ENCODE measurements around the gene VSNL1. TPM values are rescaled to one million over a fixed set of nuclear protein-coding genes. Genes with fewer than 3 reads are reported as not detected.

The VSNL1 gene
- total RNA-seq, 4 donors from 2014 or later = not detected

DNA sequence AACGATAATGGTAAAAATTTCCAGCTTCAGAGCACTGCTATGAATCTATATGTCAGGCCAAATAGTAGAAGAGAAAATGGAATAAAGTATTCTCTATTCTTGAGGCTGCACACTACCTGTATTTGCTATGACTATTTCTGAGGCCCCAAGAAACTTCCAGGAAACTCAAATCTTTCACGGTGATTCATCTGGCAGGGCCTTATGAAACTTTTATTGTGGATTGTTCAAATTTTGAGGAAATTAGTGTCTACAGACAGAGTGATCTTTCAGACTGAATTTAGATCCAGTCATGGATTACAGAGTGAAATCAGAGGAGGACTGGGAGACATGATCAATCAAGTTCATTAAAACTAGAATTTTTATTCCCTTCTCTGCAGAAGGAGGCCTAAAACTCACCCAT is 4.1 kb upstream of the VSNL1 start:
- TF ChIP-seq, protein P1, sequence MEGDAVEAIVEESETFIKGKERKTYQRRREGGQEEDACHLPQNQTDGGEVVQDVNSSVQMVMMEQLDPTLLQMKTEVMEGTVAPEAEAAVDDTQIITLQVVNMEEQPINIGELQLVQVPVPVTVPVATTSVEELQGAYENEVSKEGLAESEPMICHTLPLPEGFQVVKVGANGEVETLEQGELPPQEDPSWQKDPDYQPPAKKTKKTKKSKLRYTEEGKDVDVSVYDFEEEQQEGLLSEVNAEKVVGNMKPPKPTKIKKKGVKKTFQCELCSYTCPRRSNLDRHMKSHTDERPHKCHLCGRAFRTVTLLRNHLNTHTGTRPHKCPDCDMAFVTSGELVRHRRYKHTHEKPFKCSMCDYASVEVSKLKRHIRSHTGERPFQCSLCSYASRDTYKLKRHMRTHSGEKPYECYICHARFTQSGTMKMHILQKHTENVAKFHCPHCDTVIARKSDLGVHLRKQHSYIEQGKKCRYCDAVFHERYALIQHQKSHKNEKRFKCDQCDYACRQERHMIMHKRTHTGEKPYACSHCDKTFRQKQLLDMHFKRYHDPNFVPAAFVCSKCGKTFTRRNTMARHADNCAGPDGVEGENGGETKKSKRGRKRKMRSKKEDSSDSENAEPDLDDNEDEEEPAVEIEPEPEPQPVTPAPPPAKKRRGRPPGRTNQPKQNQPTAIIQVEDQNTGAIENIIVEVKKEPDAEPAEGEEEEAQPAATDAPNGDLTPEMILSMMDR (IDR thresholded peaks at IDR 0.05; ENCODE audit: low read depth) = no peak

DNA sequence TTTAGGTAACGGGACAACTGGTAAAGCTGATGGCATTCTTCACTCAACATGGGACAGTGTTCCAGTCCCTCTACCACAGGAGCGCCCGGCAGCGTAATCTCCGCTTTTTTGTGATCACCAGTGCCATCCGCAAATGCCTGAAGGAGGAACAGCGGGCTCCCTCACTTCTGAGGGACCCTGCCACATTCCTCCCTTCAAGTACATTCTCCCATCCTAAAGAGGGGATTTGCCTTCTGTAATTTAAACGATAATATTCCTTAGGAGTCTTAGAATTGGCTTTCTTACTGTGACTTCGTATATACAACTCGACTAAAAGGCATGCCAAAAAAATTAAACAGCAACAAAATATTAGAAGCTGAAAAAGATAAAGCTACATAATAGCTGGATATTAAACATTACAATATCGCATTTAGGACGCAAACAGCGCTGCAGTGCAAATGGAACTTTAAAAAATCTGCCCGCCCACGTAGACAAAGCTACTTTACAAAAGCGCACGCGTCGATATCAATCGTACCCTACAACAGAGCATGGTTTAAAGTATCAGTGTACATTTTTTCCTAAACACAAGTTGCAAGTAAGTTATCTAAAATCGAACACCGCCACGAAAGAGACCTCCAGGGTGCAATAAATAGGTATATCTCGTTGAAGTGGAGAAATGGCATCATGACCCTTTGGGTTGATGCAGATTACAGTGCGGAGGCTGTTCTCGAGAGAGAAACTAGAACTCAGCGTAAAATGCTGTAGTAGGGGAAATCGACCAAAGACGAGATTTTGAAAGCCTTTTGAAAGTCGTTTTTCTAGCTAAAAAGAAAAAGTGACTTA is 2.3 kb upstream of the VSNL1 start:
- TF ChIP-seq, protein P1 (IDR thresholded peaks at IDR 0.05; ENCODE audit: low read depth) = no peak

DNA sequence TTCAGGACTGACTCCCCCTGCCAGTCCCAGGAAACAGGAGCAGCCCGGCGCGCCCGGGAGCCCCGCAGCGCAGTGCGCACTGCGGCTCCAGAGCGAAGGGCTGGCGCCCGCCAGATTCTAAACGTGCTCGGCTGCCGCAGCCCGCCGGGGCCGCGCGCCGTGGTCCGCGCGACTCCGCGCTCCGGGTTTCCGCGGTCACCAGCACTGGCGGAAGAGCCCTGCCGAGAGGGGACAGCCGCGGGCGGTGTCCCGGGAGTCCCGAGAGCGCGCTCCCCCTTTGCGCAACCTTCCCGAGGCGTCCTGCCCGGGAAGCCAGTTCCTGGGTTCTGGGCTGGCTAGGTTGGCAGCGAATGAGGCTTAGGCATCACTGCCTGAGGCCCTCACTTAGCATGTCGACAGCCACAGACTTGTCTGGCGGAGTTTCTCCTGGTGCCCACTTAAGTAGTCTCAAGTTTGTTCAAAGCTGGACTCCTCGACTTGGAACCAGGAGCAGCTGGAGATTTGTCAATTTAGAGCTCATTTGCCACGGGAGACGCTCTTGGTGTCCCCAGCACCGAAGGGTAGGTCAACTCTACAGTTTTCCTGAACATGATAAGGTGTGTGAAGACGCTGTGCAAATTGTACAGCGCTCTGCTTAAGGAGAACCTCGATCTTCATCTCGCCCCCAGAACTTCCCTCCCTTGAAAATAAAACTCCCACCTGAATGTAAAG is 1.5 kb upstream of the VSNL1 start:
- TF ChIP-seq, protein P1 (IDR thresholded peaks at IDR 0.05; ENCODE audit: low read depth) = no peak

DNA sequence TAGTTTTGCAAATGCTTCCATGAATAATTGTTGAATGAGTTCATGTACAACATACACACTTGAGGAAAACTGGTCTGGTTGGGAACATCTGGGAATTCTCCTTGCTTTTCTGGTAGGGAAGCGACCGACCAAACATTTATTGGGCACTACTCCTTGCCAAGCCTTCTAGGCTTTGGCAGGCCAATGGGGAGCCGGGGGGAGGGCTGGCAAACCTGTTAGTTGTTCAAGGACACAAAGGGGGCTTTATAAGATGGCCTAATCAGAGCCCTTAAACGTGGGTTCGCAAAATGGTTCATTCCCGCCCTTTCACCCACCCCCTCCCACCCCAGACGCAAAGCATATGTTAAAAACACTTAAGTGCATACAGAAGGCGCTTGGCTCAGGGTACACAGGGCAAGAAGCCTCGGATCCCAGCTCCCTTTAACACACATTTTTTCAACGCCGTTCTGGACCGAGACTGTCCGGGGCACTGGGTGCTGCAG is 844 bp upstream of the VSNL1 start:
- TF ChIP-seq, protein P1 (IDR thresholded peaks at IDR 0.05; ENCODE audit: low read depth) = no peak

DNA sequence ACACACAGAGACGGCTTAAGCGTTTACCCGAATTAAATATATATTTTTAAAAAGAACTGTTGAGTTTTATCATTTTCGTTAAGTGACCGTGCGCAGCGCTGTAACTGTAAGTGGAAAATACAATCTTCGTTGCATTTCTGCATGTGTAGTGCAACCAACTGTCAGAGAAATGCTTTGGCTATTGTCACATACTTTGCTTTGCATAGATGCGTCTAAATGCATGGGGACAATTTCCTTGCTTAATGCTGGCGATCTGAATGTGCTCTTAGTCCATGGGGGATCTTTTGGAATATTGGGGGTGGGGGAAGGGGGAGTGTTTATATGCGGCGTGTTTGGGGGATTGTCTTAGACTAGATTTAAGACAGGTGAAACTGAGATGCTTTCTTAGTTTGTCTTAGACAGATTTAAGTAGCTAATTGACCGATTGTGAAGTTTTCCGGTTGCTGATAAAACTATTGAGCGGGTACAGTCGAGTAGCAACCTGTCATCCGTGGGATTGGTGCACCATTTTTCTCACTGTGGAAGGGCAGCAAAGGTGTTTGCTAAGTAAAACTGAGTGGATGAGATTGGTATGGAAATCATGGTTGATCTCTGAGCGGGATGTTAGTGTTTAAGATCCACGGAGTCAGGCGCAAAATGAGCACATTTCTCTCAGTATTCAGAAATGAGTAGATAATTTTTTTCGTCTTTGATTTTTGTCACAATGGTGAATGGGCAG is 476 bp downstream of the VSNL1 start:
- TF ChIP-seq, protein P1 (IDR thresholded peaks at IDR 0.05; ENCODE audit: low read depth) = no peak

DNA sequence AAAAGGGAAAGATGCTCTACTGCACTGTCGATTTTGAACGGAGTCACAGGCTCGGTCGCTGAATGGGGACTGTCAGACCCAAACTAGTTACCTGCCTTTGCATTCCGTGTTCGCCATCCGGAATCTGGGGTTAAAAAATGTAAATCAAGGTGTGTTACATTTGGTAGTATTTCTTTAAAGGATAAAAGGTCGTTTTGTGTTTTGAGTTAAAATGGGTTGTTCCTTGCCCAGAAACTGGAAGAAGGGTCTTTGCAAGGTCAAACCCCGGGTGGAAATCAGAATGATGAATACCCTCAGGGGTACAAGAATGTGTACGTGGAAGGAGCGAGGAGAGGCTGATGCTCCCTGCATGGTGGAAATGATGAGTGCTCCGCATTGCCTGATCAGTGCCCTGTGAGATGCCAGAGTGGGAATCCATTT is 1.0 kb downstream of the VSNL1 start:
- TF ChIP-seq, protein P1 (IDR thresholded peaks at IDR 0.05; ENCODE audit: low read depth) = no peak

DNA sequence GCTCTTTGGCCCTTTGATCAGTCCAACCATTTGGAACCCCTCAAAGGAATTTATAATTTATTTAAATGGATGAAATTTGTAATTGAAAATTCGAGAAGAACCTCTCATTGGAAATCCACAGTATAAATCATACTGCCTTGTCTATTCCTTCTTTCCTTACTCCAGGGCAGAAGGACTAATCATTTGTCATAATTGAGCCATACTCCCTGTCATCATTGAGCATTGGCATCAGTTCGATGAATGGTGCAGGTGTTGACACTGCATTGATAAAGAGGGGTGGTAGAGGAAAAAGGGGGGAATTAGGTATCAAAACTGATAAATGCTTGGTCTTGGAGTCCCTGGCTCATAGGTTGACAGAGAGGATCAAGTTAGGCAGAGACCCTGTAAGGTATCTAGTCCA is 2.0 kb downstream of the VSNL1 start:
- TF ChIP-seq, protein P1 (IDR thresholded peaks at IDR 0.05; ENCODE audit: low read depth) = no peak
